Anterior cingulate cortex (tissue), 58 donors: Measurements from ENCODE around the gene LTB4R.
"Not testable (repeated sequence)": the region's sequence is repeated elsewhere in the genome, so short reads cannot be mapped to it uniquely, and the experiment has no call there.

Experiments used
- DNase-seq, 58 donors: peaks; one replicate each; lab custom pipeline; 2025; lab: John Stamatoyannopoulos, UW

Gene LTB4R

DNA sequence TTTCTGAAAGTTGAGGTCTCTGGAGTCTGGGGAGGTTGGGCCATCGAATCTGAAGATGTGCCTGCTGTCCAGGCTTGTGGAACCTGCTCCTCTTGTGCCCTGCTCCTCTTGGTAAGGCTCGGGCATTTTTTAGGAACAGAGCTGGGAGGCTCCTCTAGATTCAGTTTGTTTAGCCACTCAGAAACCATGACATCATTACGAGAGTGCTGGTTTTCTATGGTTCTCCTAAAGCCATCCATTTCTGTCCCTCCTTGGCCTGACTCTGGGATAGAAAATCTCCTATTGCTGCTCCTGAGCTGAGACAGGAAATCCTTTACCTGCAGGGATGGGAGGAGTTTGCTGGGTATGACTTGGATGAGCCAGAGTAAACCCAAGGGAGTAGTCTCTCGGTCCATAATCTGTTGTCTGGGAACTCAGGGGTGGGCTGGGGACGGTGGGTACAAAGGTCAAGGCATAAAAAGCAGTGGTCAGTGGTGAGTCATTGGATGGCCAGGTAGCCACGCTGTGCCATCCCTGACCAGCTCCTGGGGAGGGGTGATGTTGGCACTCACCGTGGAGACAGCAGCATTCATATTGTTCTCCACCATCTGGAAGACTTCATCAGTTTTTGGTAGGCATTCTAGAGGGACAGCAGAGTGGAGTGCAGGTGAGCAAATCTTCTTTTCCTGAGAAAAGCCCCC, 26.0 kb downstream of the LTB4R start:
- no peak for DNase-seq

DNA sequence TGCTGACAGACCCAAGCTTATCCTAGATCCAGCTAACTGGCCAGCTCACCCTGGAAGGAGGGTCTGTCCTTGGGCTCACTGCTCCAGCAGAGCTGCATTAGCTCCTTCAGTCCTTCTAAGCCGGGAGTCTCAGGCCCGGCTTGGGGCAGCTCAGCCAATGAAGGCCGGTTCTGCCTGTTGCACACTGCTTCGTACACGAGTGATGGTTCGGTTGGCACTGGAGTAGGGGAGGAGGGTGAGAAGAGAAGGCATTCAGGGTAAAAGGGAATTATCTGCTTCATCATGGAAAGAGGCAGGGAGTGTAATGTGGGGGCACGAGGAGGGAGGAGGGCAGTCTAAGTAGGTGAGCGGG, 26.5 kb downstream of the LTB4R start:
- DNase-seq = no peak

DNA sequence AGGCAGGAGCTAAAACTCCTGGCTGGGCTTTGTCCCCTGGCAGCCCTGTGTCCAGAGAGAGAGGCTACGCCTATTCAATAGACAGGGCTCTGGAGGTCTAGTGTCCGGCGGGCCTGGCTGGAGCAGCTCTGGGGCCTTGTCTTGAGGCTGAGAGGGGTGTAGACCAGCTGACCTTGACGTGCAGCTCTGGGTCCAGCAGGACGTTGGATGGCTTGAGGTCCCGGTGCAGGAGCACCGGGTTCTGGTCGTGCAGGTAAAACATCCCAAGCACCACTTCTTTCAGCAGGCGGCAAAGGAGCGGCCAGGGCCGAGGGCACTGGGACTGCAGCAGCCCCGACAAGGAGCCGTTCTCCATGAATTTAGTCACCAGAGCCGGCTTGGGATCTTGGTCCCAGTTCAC, 27.5 kb downstream of the LTB4R start:
- DNase-seq = no peak

GRCh38 chr14:24339284-24340151, 28.2 kb downstream of the LTB4R start, which contains the start of gene RIPK3:
Gene RIPK3, minus strand, starts transcription at chr14:24339991. Its CDS starts 165 bp downstream, at chr14:24339826.
- no peak for DNase-seq

DNA sequence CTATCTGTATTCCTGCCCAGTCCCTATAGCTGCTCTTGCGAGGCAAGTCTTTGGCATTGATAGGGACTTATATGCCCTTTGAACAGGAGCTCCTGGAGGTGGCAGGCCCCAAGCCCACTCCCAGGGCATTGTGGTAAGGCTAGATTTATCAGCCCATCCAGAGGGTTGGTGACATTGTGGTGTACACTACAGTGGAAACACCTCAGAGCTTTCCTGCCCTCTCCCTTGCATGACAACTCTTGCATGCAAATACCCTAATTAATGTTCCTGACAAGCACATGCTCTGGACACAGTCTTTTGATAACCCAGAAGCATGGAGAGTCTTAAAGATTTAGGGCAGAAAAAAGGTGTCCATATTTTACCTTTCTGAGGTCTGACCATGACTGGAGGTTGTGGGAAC, 29.3 kb downstream of the LTB4R start:
- DNase-seq = no peak

DNA sequence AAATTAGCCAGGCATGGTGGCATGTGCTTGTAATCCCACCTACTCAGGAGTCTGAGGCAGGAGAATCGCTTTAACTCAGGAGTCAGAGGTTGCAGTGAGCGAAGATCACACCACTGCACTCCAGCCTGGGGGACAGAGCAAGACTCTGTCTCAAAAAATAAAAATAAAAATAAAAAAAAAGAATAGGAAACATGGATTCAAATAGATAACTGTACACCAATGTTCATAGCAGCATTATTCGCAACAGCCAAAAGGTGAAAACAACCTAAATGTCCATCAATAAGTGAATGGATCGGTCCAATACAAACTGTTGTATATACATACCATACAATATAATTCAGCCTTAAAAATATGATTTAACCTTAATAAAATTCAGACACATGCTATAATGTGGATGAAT, 31.6 kb downstream of the LTB4R start:
- no peak for DNase-seq

GRCh38 chr14:24343795-24344660, 32.7 kb downstream of the LTB4R start:
- DNase-seq = no peak

DNA sequence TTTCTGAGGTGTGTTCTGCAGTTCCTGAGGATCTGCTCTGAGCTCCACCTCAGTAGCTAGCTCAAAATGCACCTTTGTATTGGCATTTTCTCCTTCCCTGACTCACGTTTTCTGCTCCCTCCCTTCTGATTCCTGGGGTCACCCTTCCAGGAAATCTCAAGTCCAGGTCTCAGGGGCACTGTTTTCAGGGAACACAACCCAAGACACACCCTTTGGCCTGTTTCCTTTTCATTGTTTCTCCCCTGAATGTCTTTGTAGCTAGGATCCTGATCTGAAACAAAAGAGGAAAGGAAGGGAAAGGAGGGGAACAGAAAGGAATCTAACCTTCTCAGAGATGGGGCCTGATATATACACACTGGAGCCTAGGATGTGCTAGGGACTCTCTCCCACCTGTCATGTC, 35.8 kb downstream of the LTB4R start:
- no peak for DNase-seq

DNA sequence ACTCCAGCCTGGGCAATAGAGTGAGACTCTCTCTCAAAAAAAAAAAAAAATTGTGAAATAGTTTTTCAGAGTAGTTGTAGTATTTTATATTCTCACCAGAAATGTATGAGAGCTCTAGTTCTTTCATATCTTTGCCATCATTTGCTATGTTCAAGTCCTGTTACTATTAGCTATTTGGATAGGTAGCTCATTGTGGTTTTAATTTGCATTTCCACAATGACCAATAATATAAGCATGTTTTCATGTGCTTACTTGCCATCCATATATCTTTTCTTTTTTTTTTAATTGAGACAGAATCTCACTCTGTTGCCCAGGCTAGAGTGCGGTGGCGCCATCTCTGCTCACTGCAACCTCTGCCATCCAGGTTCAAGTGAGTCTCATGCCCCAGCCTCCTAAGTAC, 36.9 kb downstream of the LTB4R start:
- DNase-seq = no peak

GRCh38 chr14:24349742-24350141, 38.4 kb downstream of the LTB4R start:
- no peak for DNase-seq

- DNase-seq = no peak
These were observed 40.2 kb downstream of the LTB4R start for GRCh38 chr14:24351517-24351916.

- DNase-seq = no peak
These were observed 42.5 kb downstream of the LTB4R start for GRCh38 chr14:24353559-24354481.

GRCh38 chr14:24354482-24354825, 43.2 kb downstream of the LTB4R start:
- not testable (repeated sequence) for DNase-seq

- DNase-seq = no peak
These were observed 43.7 kb downstream of the LTB4R start for GRCh38 chr14:24355009-24355408.

DNA sequence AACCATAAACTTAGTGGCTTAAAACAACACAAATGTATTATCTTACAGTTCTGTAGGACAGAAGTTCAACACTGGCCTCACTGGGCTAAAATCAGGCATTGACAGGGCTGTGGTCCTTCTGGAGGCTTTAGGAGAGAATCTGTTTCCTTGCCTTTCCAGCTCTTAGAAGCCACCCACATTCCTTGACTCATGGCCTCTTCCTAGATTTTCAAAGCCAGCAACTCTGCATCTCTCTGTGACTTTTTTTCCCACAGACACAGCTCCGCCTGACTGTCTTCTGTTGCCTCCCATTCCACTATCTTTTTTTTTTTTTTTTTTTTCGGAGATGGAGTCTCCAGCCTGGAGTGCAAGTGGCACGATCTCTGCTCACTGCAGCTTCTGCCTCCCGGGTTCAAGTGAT, 44.9 kb downstream of the LTB4R start:
- no peak for DNase-seq

DNA sequence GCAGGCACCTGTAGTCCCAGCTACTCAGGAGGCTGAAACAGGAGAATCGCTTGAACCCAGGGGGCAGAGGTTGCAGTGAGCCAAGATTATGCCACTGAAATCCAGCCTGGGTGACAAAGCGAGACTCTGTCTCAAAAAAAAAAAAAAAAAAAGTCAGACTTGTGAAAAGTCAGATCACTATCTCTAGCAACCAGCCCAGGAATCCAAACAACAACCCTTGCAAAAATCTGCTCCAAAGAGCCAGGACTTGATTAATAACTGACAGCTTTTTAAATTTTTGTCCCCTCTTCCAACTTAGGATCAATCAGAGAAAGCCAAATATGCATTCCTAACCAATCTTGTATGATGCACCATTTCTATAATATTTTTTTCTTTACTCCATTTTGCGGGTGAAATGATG, 49.0 kb downstream of the LTB4R start:
- DNase-seq = no peak

DNA sequence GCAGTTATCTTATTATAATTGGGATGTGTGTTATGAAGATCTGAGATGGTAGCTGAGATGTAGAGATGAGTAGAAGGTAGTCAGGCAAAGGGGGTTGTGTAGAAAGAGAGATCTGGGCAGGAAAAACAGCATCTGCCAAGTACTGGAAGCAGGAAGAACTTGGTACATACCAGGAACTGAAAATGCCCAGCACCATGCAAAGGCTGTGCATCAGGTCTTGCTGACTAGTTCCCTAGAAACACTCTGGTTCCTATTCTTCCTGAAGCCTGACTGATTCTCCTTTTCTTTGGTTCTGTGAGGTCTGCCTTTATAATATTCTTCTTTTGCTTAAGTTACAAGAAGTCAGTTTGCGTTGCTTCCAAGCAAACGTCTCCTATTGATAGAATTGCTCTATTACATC, 50.0 kb downstream of the LTB4R start:
- DNase-seq = no peak

GRCh38 chr14:24362241-24362960, 51.1 kb downstream of the LTB4R start:
- DNase-seq = no peak

DNA sequence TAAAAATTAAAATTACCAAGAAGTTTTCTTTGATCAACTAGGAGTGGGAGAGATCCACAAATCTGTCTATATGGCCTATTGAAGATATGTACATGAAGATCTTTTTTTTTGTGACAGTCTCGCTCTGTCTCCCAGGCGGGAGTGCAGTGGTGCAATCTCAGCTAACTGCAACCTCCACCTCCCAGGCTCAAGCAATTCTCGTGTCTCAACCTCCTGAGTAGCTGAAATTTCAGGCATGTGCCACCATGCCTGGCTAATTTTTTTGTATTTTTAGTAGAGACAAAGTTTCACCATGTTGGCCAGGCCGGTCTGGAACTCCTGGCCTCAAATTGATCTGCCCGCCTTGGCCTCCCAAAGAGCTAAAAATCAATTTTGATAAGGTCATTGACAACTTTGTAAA, 52.1 kb downstream of the LTB4R start:
- no peak for DNase-seq
